Caco-2 (cell line): ENCODE results near the gene ATP9A. TPM values are rescaled to one million over a fixed set of nuclear protein-coding genes. Genes with fewer than 3 reads are reported as not detected.

Experiments used
- BruUV-seq: library from RNA; stranded (reverse); fragments of 400-500 nt; replicated peaks from 2 replicates; lab custom pipeline; 2021; lab: Mats Ljungman, UMichigan
- CTCF ChIA-PET: fragments of 300-600 bp; sonication (Branson Sonifier 250); formaldehyde crosslinking; loops from one replicate; lab custom pipeline; 2022; ENCODE audit warnings: antibody characterized with exemption; lab: Charles Lee
- POLR2A ChIA-PET: fragments of 300-600 bp; sonication (Branson Sonifier 250); formaldehyde crosslinking; loops from one replicate; lab custom pipeline; 2022; ENCODE audit warnings: antibody characterized with exemption; lab: Charles Lee
- DNase-seq, 2 experiments: peaks; one replicate each; pipeline versions ENCODE4 v3.0.0 to v3.0.0-alpha.2; 2020 to 2022
- H3K27me3 ChIP-seq: replicated peaks from 2 replicates; pipeline ENCODE4 v1.6.0; 2011; ENCODE audit warnings: low read length; ENCODE audit not compliant: control insufficient read depth, insufficient read depth
- H3K36me3 ChIP-seq: 2 replicates; pipeline ENCODE4 v1.5.1; 2011; ENCODE audit warnings: low read length; ENCODE audit not compliant: control insufficient read depth, insufficient read depth
- H3K4me1 ChIP-seq: fragments of 250-450 bp; sonication (Bioruptor Pico); 2 replicates; pipeline ENCODE4 v1.5.1; 2020; ENCODE audit warnings: mild to moderate bottlenecking
- H3K4me3 ChIP-seq: 2 replicates; pipeline ENCODE4 v1.5.1; 2011; ENCODE audit warnings: low read depth, mild to moderate bottlenecking, control low read depth, low read length
- H3K9me3 ChIP-seq: fragments of 250-450 bp; sonication (Bioruptor Pico); 2 replicates; pipeline ENCODE4 v1.5.1; 2020; ENCODE audit warnings: mild to moderate bottlenecking, moderate library complexity
- H3K27ac Mint-ChIP-seq: one replicate; pipeline ENCODE4 v1.8.0; 2022; ENCODE audit warnings: mixed read lengths; ENCODE audit not compliant: unreplicated experiment
- H3K27me3 Mint-ChIP-seq: one replicate; pipeline ENCODE4 v1.8.0; 2022; ENCODE audit warnings: mixed read lengths; ENCODE audit not compliant: insufficient read depth, unreplicated experiment
- H3K36me3 Mint-ChIP-seq: one replicate; pipeline ENCODE4 v1.8.0; 2022; ENCODE audit warnings: mild to moderate bottlenecking, mixed read lengths; ENCODE audit not compliant: insufficient read depth, unreplicated experiment
- H3K4me1 Mint-ChIP-seq: one replicate; pipeline ENCODE4 v1.8.0; 2022; ENCODE audit warnings: low read depth, mixed read lengths; ENCODE audit not compliant: unreplicated experiment
- H3K4me3 Mint-ChIP-seq: one replicate; pipeline ENCODE4 v1.8.0; 2022; ENCODE audit warnings: mild to moderate bottlenecking, moderate library complexity, mixed read lengths; ENCODE audit not compliant: unreplicated experiment
- H3K9me3 Mint-ChIP-seq: one replicate; pipeline ENCODE4 v1.8.0; 2022; ENCODE audit warnings: mixed read lengths; ENCODE audit not compliant: unreplicated experiment
- CTCF ChIP-seq, 2 experiments: fragments of 200-600 bp in 1 of 2; IDR thresholded peaks; 1 replicate in 1 of 2; 2 replicates in 1 of 2; pipeline versions ENCODE4 v1.5.1 to v1.8.0; 2011 to 2022; ENCODE audit warnings: antibody characterized with exemption in 1 of 2, control low read depth in 1 of 2, inconsistent platforms in 1 of 2, low read depth in 1 of 2, low read length in 1 of 2, mild to moderate bottlenecking in 1 of 2, moderate library complexity in 1 of 2; ENCODE audit not compliant: insufficient read depth in 1 of 2, severe bottlenecking in 1 of 2, unreplicated experiment in 1 of 2
- intact Hi-C: fragments of 100-400 bp; cut with micrococcal nuclease; formaldehyde crosslinking; loops from one replicate; pipeline ENCODE4 v1.10.0; 2022; ENCODE audit not compliant: unreplicated experiment
- total RNA-seq: library from RNA; stranded (reverse); gene quantifications from 2 replicates; pipeline ENCODE4 v1.2.3, GENCODE V29; 2022

Gene ATP9A
- total RNA-seq, 1 experiment from 2014 or later: 102 TPM

- TF ChIP-seq CTCF (IDR thresholded peaks at IDR 0.05; ENCODE audit: insufficient read depth in 1 of 2, low read depth in 1 of 2, low read length in 1 of 2, severe bottlenecking in 1 of 2, unreplicated experiment in 1 of 2): no peak
- DNase-seq: no peak
- peaks cover 31% of the 10 kb centered on the region for H3K36me3 Mint-ChIP-seq
- no peaks in the 10 kb centered on the region for H3K27me3 Mint-ChIP-seq
- POLR2A ChIA-PET: no interaction called here
- CTCF ChIA-PET: interaction anchor here (0.7 kb wide), 1 partner anchor 58 kb away, joined by 3 read pairs; no protein-coding TSS in a partner anchor
- Histone ChIP-seq H3K27me3 (no peaks in the 10 kb centered on the region), H3K4me1 (peaks cover 29% of the 10 kb centered on the region), H3K4me3 (no peak overlapping the region), H3K36me3 (peaks cover 5% of the 10 kb centered on the region), H3K9me3 (no peaks in the 10 kb centered on the region)
- H3K27ac Mint-ChIP-seq: peak overlapping the region; percentile 1
- intact Hi-C loops: no loop called here
- no peaks in the 10 kb centered on the region for H3K9me3 Mint-ChIP-seq
- no peak overlapping the region for H3K4me3 Mint-ChIP-seq
- BruUV-seq: no TSS peak
- H3K4me1 Mint-ChIP-seq: peaks cover 51% of the 10 kb centered on the region
Measured at GRCh38 chr20:51698252-51698651, 69.9 kb downstream of the ATP9A start.

GRCh38 chr20:51697096-51697826, 70.9 kb downstream of the ATP9A start:
- Mint-ChIP-seq H3K4me3 (no peak overlapping the region), H3K27ac (no peak overlapping the region), H3K4me1 (peaks cover 42% of the 10 kb centered on the region), H3K36me3 (peaks cover 39% of the 10 kb centered on the region), H3K27me3 (no peaks in the 10 kb centered on the region), H3K9me3 (no peaks in the 10 kb centered on the region)
- DNase-seq: no peak
- Histone ChIP-seq H3K4me1 (peaks cover 19% of the 10 kb centered on the region), H3K4me3 (no peak overlapping the region), H3K9me3 (no peaks in the 10 kb centered on the region), H3K36me3 (peaks cover 8% of the 10 kb centered on the region), H3K27me3 (no peaks in the 10 kb centered on the region)
- POLR2A ChIA-PET: no interaction called here
- BruUV-seq: no TSS peak
- intact Hi-C loops: no loop called here
- TF ChIP-seq CTCF (IDR thresholded peaks at IDR 0.05; ENCODE audit: insufficient read depth in 1 of 2, low read depth in 1 of 2, low read length in 1 of 2, severe bottlenecking in 1 of 2, unreplicated experiment in 1 of 2): no peak
- CTCF ChIA-PET: interaction anchor here (0.7 to 1.2 kb wide), 3 partner anchors 30 to 103 kb away, joined by 3 to 4 read pairs (median 3); no protein-coding TSS in a partner anchor

- BruUV-seq: no TSS peak
Measured at GRCh38 chr20:51696304-51697071, 71.7 kb downstream of the ATP9A start.

More at GRCh38 chr20:51696304-51697071, 71.7 kb downstream of the ATP9A start:
- no peak for TF ChIP-seq CTCF (IDR thresholded peaks at IDR 0.05; ENCODE audit: insufficient read depth in 1 of 2, low read depth in 1 of 2, low read length in 1 of 2, severe bottlenecking in 1 of 2, unreplicated experiment in 1 of 2)
- Histone ChIP-seq H3K27me3 (no peaks in the 10 kb centered on the region), H3K36me3 (peaks cover 8% of the 10 kb centered on the region), H3K4me3 (no peak overlapping the region), H3K4me1 (peaks cover 12% of the 10 kb centered on the region), H3K9me3 (no peaks in the 10 kb centered on the region)
- CTCF ChIA-PET: interaction anchor here (0.9 to 1.2 kb wide), 2 partner anchors 29 to 104 kb away, joined by 3 to 4 read pairs; no protein-coding TSS in a partner anchor
- no peaks in the 10 kb centered on the region for H3K27me3 Mint-ChIP-seq
- H3K27ac Mint-ChIP-seq: peak overlapping the region; percentile 0
- POLR2A ChIA-PET: interaction anchor here (0.6 kb wide), 1 partner anchor 319 kb away, joined by 6 read pairs; no protein-coding TSS in a partner anchor
- H3K4me1 Mint-ChIP-seq: peaks cover 37% of the 10 kb centered on the region
- intact Hi-C loops: no loop called here
- H3K36me3 Mint-ChIP-seq: peaks cover 44% of the 10 kb centered on the region
- H3K4me3 Mint-ChIP-seq: no peak overlapping the region
- no peaks in the 10 kb centered on the region for H3K9me3 Mint-ChIP-seq
- no peak for DNase-seq
